Muscle of leg (tissue), 11 donors: ENCODE results near the gene KLHL29. TPM values are rescaled to one million over a fixed set of nuclear protein-coding genes. Genes with fewer than 3 reads are reported as not detected.

ENCODE experiments used
- DNase-seq: peaks from one replicate; pipeline ENCODE4 v3.0.0; 2013
- H3K27ac ChIP-seq: one replicate; pipeline ENCODE4 v1.5.1; 2013; ENCODE audit warnings: mild to moderate bottlenecking, low read length, control low read depth
- H3K27me3 ChIP-seq: one replicate; pipeline ENCODE4 v1.6.1; 2013; ENCODE audit warnings: low read length; ENCODE audit not compliant: control insufficient read depth, insufficient read depth
- H3K36me3 ChIP-seq: one replicate; pipeline ENCODE4 v1.6.1; 2013; ENCODE audit warnings: low read length; ENCODE audit not compliant: control insufficient read depth, insufficient read depth
- H3K4me1 ChIP-seq: one replicate; pipeline ENCODE4 v1.6.1; 2013; ENCODE audit warnings: low read length; ENCODE audit not compliant: control insufficient read depth, insufficient read depth
- H3K4me3 ChIP-seq: one replicate; pipeline ENCODE4 v1.5.1; 2013; ENCODE audit warnings: low read length, control low read depth
- H3K9me3 ChIP-seq: replicated peaks from 2 replicates; pipeline ENCODE4 v1.6.1; 2013; ENCODE audit warnings: low read depth, low read length; ENCODE audit not compliant: control insufficient read depth
- WGBS: methylation state at CpG from one replicate; pipeline ENCODE4 v1.1.5; 2013; ENCODE audit warnings: missing lambda C conversion rate; ENCODE audit not compliant: insufficient coverage; 5-methylcytosine and 5-hydroxymethylcytosine counted together
- polyA plus RNA-seq, 8 donors: library from polyadenylated mRNA; unstranded; fragments of 120-200 nt; gene quantifications; one replicate each; pipeline versions ENCODE4 v1.2.1 to v1.2.3, GENCODE V29; 2013; ENCODE audit warnings: inconsistent platforms in 1 of 8, low replicate concordance in 1 of 8; ENCODE audit not compliant: insufficient read length in 8 of 8, insufficient read depth in 1 of 8
- total RNA-seq: library from RNA; stranded (reverse); fragments of 120-200 nt; gene quantifications from one replicate; pipeline ENCODE4 v1.2.4, GENCODE V29; 2013

KLHL29 gene
- total and polyA plus RNA-seq, 9 donors: 4.7 to 9.7 (median 7.3) TPM

- H3K36me3 ChIP-seq: peaks cover 60% of the 10 kb centered on the region
- H3K27ac ChIP-seq: no peak overlapping the region
- no peaks in the 10 kb centered on the region for H3K27me3 ChIP-seq
- 80% methylated on average over 5 of the region's 5 CpGs for WGBS
- peaks cover 4% of the 10 kb centered on the region for H3K9me3 ChIP-seq
- peaks cover 11% of the 10 kb centered on the region for H3K4me1 ChIP-seq
- no peak overlapping the region for H3K4me3 ChIP-seq
- DNase-seq: no peak
Observed at GRCh38 chr2:23700627-23701026, 315.6 kb downstream of the KLHL29 start.

GRCh38 chr2:23703037-23703582 is 318.1 kb downstream of the KLHL29 start:
- Histone ChIP-seq H3K9me3 (peaks cover 4% of the 10 kb centered on the region), H3K36me3 (peaks cover 63% of the 10 kb centered on the region), H3K27me3 (no peaks in the 10 kb centered on the region), H3K4me1 (peaks cover 11% of the 10 kb centered on the region), H3K27ac (no peak overlapping the region), H3K4me3 (no peak overlapping the region)
- DNase-seq: no peak
- 95% methylated on average over 17 of the region's 17 CpGs for WGBS

DNA sequence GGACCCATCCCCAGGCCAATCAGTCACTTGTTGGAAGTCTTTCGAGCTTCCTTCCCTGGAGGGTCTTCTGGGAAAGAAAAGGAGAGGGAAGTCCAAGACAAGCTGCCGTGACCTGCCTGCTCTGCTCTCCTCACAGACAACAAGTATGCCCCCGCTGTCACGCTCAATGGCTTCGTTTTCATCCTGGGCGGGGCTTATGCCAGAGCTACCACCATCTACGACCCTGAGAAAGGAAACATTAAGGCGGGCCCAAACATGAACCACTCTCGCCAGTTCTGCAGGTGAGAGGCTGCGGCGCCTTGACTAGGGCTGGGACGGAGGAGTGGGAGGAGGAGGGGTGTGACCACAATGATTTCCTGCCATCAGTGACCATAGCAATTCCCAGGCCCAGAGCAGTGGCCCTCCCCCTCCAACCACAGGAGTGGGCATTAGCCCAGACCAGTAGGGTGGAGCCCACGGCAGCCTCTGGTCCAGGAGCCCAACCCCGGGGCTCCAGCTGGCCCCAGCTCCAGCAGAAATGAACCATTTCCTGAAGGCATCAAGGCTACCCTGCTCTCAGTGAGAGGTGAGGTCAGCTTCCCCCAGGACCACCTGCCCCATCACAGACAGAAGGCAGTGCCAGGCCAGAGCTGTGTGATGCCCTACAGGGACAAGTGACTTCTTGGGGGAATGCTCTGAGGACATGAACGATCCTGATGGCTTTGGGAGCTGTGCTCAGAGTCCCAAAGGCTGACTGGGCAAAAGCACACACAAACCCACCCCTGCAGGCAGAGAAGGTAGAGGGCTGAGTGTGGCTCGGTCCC is 318.8 kb downstream of the KLHL29 start:
- DNase-seq: no peak
- no peak overlapping the region for H3K27ac ChIP-seq
- peaks cover 8% of the 10 kb centered on the region for H3K4me1 ChIP-seq
- no peak overlapping the region for H3K4me3 ChIP-seq
- H3K36me3 ChIP-seq: peaks cover 64% of the 10 kb centered on the region
- H3K9me3 ChIP-seq: peaks cover 4% of the 10 kb centered on the region
- WGBS: 73% methylated on average over 9 of the region's 16 CpGs
- no peaks in the 10 kb centered on the region for H3K27me3 ChIP-seq

DNA sequence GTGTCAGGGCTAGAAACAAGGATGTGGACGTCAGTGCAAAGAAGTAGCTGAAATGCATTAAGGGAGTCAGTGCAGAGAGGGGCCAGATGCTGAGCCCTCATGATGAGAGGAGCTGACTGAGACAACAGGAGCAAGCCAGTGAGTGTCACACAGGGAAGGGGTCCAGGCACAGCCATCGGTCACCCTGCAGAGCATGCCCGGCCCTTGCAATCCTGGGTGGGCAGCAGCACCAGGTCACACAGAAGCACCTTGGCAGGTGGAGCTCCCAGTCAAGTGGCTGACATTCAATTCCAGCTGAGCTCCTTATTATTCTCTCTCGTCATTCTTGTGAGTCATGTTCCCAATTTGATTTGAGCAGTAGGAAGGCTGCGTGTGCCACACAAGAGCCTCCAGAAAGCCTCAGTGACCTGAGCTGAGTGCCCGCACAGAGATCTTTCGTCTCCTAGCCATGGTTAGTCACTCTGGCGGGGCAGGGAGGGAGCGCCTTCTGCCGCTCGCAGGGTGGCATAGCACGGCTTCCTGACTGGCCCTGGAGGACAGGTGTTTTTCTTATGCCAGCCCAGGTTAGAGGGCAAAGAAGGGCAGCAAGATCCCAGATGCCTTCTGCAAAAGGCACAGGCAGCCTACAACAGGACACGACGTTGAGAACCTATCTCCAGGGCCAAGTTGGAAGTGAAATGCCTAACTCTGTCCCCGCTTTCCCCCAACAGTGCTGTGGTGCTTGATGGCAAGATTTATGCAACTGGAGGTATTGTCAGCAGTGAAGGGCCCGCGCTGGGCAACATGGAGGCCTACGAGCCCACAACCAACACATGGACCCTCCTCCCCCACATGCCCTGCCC is 321.0 kb downstream of the KLHL29 start:
- no peak overlapping the region for H3K27ac ChIP-seq
- H3K27me3 ChIP-seq: no peaks in the 10 kb centered on the region
- no peaks in the 10 kb centered on the region for H3K4me1 ChIP-seq
- WGBS: 92% methylated on average over 15 of the region's 18 CpGs
- DNase-seq: no peak
- H3K9me3 ChIP-seq: no peaks in the 10 kb centered on the region
- peaks cover 51% of the 10 kb centered on the region for H3K36me3 ChIP-seq
- H3K4me3 ChIP-seq: no peak overlapping the region

- no peak for DNase-seq
- 93% methylated on average over 16 of the region's 18 CpGs for WGBS
- no peak overlapping the region for H3K4me3 ChIP-seq
- no peaks in the 10 kb centered on the region for H3K4me1 ChIP-seq
- H3K36me3 ChIP-seq: peaks cover 49% of the 10 kb centered on the region
- no peak overlapping the region for H3K27ac ChIP-seq
- H3K9me3 ChIP-seq: no peaks in the 10 kb centered on the region
- no peaks in the 10 kb centered on the region for H3K27me3 ChIP-seq
Observed at GRCh38 chr2:23706613-23707078, 321.7 kb downstream of the KLHL29 start.

DNA sequence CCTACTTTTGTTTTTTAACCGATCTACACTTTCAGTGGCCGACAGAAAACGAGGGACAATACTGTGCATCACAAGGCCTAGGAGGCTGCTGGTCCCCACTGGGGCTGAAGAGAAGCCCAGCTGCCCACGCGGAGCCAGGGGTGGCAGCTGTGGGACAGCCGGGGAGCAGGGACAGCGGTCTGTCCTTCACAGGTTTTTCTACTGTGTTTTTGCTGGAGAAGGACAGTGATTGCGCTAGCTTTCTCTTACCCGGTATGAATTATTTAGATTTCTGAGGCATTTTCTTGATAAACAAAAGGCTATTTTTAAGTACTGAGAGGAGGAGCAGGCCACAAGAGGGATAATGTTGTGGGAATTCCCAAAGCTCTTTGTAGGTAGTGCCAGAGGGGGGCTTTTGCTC is 322.1 kb downstream of the KLHL29 start:
- DNase-seq: no peak
- 94% methylated on average over 6 of the region's 9 CpGs for whole genome bisulfite sequencing
- Histone ChIP-seq H3K9me3 (no peaks in the 10 kb centered on the region), H3K4me1 (peaks cover 3% of the 10 kb centered on the region), H3K4me3 (no peak overlapping the region), H3K27ac (no peak overlapping the region), H3K27me3 (no peaks in the 10 kb centered on the region), H3K36me3 (peaks cover 49% of the 10 kb centered on the region)

DNA sequence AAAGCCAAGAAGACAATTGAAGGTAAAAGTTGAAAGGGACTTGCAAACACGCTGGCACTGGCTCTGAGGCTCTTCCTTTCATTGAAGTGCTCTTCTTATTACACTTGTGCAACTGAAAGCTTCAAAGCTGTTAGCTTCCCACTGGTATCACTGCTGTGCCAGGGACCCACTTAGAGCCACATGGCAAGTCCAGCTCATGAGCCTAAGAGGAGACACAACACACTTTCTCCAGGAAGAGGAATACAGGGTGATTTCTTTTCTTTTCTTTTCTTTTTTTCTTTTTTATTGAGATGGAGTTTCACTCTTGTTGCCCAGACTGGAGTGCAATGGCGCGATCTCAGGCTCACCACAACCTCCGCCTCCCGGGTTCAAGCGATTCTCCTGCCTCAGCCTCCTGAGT is 323.8 kb downstream of the KLHL29 start:
- WGBS: 100% methylated on average over 4 of the region's 6 CpGs

GRCh38 chr2:23709311-23709710 is 324.3 kb downstream of the KLHL29 start:
- no peak for DNase-seq
- WGBS: 96% methylated on average over 3 of the region's 8 CpGs
- H3K4me3 ChIP-seq: no peak overlapping the region
- H3K27ac ChIP-seq: no peak overlapping the region
- H3K4me1 ChIP-seq: peaks cover 7% of the 10 kb centered on the region
- H3K36me3 ChIP-seq: peaks cover 28% of the 10 kb centered on the region
- no peaks in the 10 kb centered on the region for H3K9me3 ChIP-seq
- no peaks in the 10 kb centered on the region for H3K27me3 ChIP-seq

More for the DNA sequence above, 323.8 kb downstream of the KLHL29 start:
- Histone ChIP-seq H3K4me1 (peaks cover 7% of the 10 kb centered on the region), H3K36me3 (peaks cover 33% of the 10 kb centered on the region), H3K27ac (no peak overlapping the region), H3K27me3 (no peaks in the 10 kb centered on the region), H3K4me3 (no peak overlapping the region), H3K9me3 (no peaks in the 10 kb centered on the region)
- DNase-seq: no peak

DNA sequence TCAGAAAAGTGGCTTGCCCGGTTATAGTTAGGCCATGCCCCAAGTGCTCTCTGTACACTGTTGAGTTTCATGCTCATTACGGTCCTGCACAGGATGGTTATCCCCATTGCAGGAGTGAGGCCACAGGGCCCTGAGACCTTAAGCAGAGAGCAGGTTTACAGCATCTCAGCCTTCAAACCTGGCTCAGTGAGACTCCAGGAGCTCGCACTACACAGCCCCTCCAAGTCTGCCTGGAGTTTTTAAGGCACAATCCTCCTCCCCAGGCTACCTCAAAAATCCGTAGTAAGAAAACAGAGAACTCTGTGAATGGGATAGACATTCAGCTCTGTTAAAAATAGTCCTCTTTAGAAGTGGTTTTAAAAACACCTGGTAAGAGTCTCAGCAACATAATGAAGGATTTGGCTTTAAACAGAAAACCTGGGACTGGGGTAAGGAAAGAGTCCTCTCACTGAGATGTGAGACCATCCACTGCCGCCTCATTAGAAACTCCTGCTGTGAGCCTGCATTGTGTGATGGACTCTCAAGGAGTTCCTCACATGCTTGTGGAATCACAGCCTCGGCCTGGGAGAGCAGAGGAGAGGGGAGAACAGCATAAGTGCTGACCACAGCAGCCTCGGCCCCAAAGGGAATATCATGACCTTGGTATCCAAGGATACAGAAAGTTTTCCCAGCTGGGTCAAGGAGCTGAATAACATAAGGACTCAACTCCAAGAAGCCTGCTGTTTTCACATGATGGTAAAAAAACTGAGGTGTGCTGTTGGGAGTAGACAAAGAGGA is 327.2 kb downstream of the KLHL29 start:
- no peaks in the 10 kb centered on the region for H3K9me3 ChIP-seq
- H3K4me1 ChIP-seq: peaks cover 7% of the 10 kb centered on the region
- no peak overlapping the region for H3K4me3 ChIP-seq
- no peaks in the 10 kb centered on the region for H3K27me3 ChIP-seq
- peak; percentile 66 for DNase-seq
- H3K36me3 ChIP-seq: peaks cover 13% of the 10 kb centered on the region
- H3K27ac ChIP-seq: no peak overlapping the region
- WGBS: 56% methylated on average over 4 of the region's 7 CpGs
